Measurements from ENCODE around the gene TMEM63B. TPM values are rescaled to one million over a fixed set of nuclear protein-coding genes. Genes with fewer than 3 reads are reported as not detected.

The TMEM63B gene
- polyA plus RNA-seq, 3 donors = 1.3 to 25.7 (median 1.9) TPM

DNA sequence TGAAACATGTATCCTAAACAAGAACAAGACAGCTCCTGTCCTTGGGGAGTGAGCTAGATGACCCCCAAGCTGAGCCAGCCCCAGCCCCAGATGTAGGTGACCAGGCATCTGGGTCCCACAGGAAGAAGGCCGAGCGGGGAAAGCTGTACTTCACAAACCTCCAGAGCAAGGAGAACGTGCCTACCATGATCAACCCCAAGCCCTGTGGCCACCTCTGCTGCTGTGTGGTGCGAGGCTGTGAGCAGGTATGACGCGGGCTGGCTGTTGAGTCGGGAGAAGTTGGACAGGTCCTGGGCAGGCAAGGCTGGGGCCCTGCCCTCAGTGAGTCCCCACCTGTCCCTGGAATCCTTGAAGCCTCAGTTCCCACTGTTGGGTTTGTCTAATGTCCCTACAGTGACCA is 19.9 kb downstream of the TMEM63B start:
- Mint-ChIP-seq H3K9me3 (peaks cover 0 to 2% (median 0%) of the 10 kb centered on the region in 7 donors), H3K27me3 (ENCODE audit: low read depth in 3 of 3) (peaks cover 0 to 6% (median 3%) of the 10 kb centered on the region in 3 donors), H3K36me3 (peaks cover 62 to 68% of the 10 kb centered on the region in 2 donors), H3K4me1 (peaks cover 4% of the 10 kb centered on the region), H3K27ac (no peak overlapping the region), H3K4me3 (no peak overlapping the region)
- H3K27ac ChIP-seq (ENCODE audit: low read depth in 1 of 2, low read length in 2 of 2) = no peak overlapping the region
- WGBS (ENCODE audit: insufficient coverage) = 99% methylated on average over 7 of the region's 7 CpGs
- H3K4me2 ChIP-seq (replicated peaks; ENCODE audit: extremely low read depth, low read length, poor library complexity, severe bottlenecking) = no peak overlapping the region
- H3K36me3 ChIP-seq (replicated peaks in 1 of 2; ENCODE audit: control insufficient read depth in 1 of 2, insufficient read depth in 2 of 2, low read length in 2 of 2) = peaks cover 31 to 71% of the 10 kb centered on the region in 2 donors
- H2AFZ ChIP-seq (ENCODE audit: insufficient read depth, low read depth, low read length, poor library complexity, severe bottlenecking) = no peak overlapping the region
- H3K9ac ChIP-seq (ENCODE audit: insufficient read depth, low read length, poor library complexity, severe bottlenecking) = no peak overlapping the region
- intact Hi-C loops (cut with micrococcal nuclease) = no loop called here
- no peak overlapping the region for H3K4me3 ChIP-seq (replicated peaks in 1 of 3; ENCODE audit: low read depth in 2 of 3, low read length in 3 of 3)
- H3K79me2 ChIP-seq (ENCODE audit: insufficient read depth, low read length) = no peaks in the 10 kb centered on the region
- TF ChIP-seq, protein P1, sequence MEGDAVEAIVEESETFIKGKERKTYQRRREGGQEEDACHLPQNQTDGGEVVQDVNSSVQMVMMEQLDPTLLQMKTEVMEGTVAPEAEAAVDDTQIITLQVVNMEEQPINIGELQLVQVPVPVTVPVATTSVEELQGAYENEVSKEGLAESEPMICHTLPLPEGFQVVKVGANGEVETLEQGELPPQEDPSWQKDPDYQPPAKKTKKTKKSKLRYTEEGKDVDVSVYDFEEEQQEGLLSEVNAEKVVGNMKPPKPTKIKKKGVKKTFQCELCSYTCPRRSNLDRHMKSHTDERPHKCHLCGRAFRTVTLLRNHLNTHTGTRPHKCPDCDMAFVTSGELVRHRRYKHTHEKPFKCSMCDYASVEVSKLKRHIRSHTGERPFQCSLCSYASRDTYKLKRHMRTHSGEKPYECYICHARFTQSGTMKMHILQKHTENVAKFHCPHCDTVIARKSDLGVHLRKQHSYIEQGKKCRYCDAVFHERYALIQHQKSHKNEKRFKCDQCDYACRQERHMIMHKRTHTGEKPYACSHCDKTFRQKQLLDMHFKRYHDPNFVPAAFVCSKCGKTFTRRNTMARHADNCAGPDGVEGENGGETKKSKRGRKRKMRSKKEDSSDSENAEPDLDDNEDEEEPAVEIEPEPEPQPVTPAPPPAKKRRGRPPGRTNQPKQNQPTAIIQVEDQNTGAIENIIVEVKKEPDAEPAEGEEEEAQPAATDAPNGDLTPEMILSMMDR (IDR thresholded peaks at IDR 0.05) = no peak
- no peaks in the 10 kb centered on the region for H3K27me3 ChIP-seq (ENCODE audit: control insufficient read depth in 2 of 2, insufficient read depth in 2 of 2, low read length in 2 of 2)
- no peak for DNase-seq
- H3K9me3 ChIP-seq (replicated peaks in 1 of 2; ENCODE audit: control insufficient read depth in 1 of 2, insufficient read depth in 1 of 2, low read length in 2 of 2) = no peaks in the 10 kb centered on the region
- peaks cover 0 to 4% of the 10 kb centered on the region in 2 donors for H3K4me1 ChIP-seq (ENCODE audit: control insufficient read depth in 1 of 2, insufficient read depth in 2 of 2, low read length in 2 of 2)
- peaks cover 10% of the 10 kb centered on the region for H4K20me1 ChIP-seq (ENCODE audit: insufficient read depth, low read length)

DNA sequence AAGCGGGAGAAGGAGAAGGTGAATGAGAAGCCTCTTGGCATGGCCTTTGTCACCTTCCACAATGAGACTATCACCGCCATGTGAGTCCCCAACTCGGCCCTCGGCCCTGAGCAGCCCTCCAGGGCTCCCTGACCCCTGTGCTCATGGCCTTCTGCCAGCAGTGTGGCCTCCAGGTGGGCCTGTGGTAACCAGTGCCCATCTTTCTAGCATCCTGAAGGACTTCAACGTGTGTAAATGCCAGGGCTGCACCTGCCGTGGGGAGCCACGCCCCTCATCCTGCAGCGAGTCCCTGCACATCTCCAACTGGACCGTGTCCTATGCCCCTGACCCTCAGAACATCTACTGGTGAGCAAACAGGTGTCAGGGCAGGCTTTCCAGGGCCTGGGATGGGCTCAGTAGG is 21.0 kb downstream of the TMEM63B start:
- Mint-ChIP-seq H3K4me1 (peaks cover 4% of the 10 kb centered on the region), H3K27me3 (ENCODE audit: low read depth in 3 of 3) (peaks cover 0 to 6% (median 3%) of the 10 kb centered on the region in 3 donors)
- WGBS (ENCODE audit: insufficient coverage) = 90% methylated on average over 9 of the region's 9 CpGs

More for the DNA sequence above, 21.0 kb downstream of the TMEM63B start:
- Mint-ChIP-seq H3K4me3 (no peak overlapping the region), H3K9me3 (peaks cover 0 to 2% (median 0%) of the 10 kb centered on the region in 7 donors), H3K27ac (peak overlapping the region in 1 of 7 donors; percentile 64), H3K36me3 (peaks cover 60 to 61% of the 10 kb centered on the region in 2 donors)
- no peak for DNase-seq
- peaks cover 0 to 4% of the 10 kb centered on the region in 2 donors for H3K4me1 ChIP-seq (ENCODE audit: control insufficient read depth in 1 of 2, insufficient read depth in 2 of 2, low read length in 2 of 2)
- no peak overlapping the region for H3K4me3 ChIP-seq (replicated peaks in 1 of 3; ENCODE audit: low read depth in 2 of 3, low read length in 3 of 3)
- no peak overlapping the region for H3K4me2 ChIP-seq (replicated peaks; ENCODE audit: extremely low read depth, low read length, poor library complexity, severe bottlenecking)
- H3K27ac ChIP-seq (ENCODE audit: low read depth in 1 of 2, low read length in 2 of 2) = no peak overlapping the region
- no peak overlapping the region for H3K9ac ChIP-seq (ENCODE audit: insufficient read depth, low read length, poor library complexity, severe bottlenecking)
- no peaks in the 10 kb centered on the region for H3K27me3 ChIP-seq (ENCODE audit: control insufficient read depth in 2 of 2, insufficient read depth in 2 of 2, low read length in 2 of 2)
- H3K36me3 ChIP-seq (replicated peaks in 1 of 2; ENCODE audit: control insufficient read depth in 1 of 2, insufficient read depth in 2 of 2, low read length in 2 of 2) = peaks cover 31 to 61% of the 10 kb centered on the region in 2 donors
- H3K79me2 ChIP-seq (ENCODE audit: insufficient read depth, low read length) = no peaks in the 10 kb centered on the region
- no peaks in the 10 kb centered on the region for H3K9me3 ChIP-seq (replicated peaks in 1 of 2; ENCODE audit: control insufficient read depth in 1 of 2, insufficient read depth in 1 of 2, low read length in 2 of 2)
- intact Hi-C loops (cut with micrococcal nuclease) = no loop called here
- TF ChIP-seq, protein P1 (IDR thresholded peaks at IDR 0.05) = no peak
- H2AFZ ChIP-seq (ENCODE audit: insufficient read depth, low read depth, low read length, poor library complexity, severe bottlenecking) = no peak overlapping the region
- H4K20me1 ChIP-seq (ENCODE audit: insufficient read depth, low read length) = peaks cover 11% of the 10 kb centered on the region
